Upper lobe of left lung (tissue), 4 donors: ENCODE results near the gene SLC36A4.

Experiments used
- CTCF ChIP-seq, 6 experiments: fragments of 450-650 bp in 4 of 6; fragments of 200-600 bp in 2 of 6; sonication (generic) in 2 of 6; IDR thresholded peaks; one replicate each; pipeline ENCODE4 v1.5.1; 2016 to 2019; ENCODE audit warnings: antibody characterized with exemption in 6 of 6
- POLR2A ChIP-seq, 4 donors: fragments of 450-650 bp; IDR thresholded peaks; one replicate each; pipeline ENCODE4 v1.5.1; 2016 to 2017; ENCODE audit warnings: antibody characterized with exemption in 4 of 4, mild to moderate bottlenecking in 2 of 4
- POLR2AphosphoS5 ChIP-seq, 2 donors: sonication (generic); formaldehyde crosslinking; IDR thresholded peaks; one replicate each; pipeline ENCODE4 v1.5.1; 2017; ENCODE audit warnings: antibody characterized with exemption in 2 of 2

- no peak for TF ChIP-seq CTCF (IDR thresholded peaks at IDR 0.05)
- no peak for TF ChIP-seq POLR2AphosphoS5 (IDR thresholded peaks at IDR 0.05)
- no peak for TF ChIP-seq POLR2A (IDR thresholded peaks at IDR 0.05)
These were observed 23.7 kb upstream of the SLC36A4 start for GRCh38 chr11:93221539-93221938.
